ENCODE results near the gene RNPS1. TPM values are rescaled to one million over a fixed set of nuclear protein-coding genes. Genes with fewer than 3 reads are reported as not detected.

Gene RNPS1
- total RNA-seq, 1 donor: 95.0 TPM

DNA sequence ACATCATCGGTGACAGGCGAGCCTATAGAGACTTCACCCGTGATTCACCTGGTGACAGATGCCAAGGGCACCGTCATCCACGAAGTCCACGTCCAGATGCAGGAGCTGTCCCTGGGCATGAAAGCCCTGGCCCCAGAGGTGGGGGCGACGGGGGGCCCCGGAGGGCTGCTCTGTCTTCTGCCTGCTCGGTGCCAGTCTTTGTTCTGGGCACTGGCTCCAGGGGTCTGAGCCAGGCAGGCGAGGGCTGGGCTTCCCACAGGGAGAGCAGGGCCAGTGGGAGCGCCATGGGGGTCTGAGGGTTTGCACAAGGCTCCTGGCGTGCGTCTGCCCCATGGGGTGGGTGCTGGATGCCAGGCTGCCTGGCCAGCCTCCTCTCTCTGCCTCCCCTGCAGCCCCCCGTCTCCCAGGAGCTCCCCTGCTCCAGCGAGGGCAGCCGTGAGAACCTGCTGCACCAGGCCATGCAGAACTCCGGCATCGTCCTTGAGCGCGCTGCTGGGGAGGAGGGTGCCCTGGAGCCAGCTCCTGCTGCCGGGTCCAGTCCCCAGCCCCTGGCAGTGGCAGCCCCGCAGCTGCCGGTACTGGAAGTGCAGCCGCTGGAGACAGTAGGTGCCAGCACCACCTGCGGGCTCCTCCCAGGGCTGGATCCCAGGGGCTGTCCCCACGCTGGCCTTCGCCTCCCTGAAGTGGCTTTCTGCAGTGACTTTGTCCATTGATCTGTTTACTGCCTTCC, 34.7 kb downstream of the RNPS1 start:
- TF ChIP-seq, protein P1, sequence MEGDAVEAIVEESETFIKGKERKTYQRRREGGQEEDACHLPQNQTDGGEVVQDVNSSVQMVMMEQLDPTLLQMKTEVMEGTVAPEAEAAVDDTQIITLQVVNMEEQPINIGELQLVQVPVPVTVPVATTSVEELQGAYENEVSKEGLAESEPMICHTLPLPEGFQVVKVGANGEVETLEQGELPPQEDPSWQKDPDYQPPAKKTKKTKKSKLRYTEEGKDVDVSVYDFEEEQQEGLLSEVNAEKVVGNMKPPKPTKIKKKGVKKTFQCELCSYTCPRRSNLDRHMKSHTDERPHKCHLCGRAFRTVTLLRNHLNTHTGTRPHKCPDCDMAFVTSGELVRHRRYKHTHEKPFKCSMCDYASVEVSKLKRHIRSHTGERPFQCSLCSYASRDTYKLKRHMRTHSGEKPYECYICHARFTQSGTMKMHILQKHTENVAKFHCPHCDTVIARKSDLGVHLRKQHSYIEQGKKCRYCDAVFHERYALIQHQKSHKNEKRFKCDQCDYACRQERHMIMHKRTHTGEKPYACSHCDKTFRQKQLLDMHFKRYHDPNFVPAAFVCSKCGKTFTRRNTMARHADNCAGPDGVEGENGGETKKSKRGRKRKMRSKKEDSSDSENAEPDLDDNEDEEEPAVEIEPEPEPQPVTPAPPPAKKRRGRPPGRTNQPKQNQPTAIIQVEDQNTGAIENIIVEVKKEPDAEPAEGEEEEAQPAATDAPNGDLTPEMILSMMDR (IDR thresholded peaks at IDR 0.05; ENCODE audit: insufficient read depth, low read depth, low read length): no peak
- DNase-seq (ENCODE audit: low read depth): no peak
- H3K4me3 ChIP-seq (ENCODE audit: low read depth, low read length): no peak overlapping the region

DNA sequence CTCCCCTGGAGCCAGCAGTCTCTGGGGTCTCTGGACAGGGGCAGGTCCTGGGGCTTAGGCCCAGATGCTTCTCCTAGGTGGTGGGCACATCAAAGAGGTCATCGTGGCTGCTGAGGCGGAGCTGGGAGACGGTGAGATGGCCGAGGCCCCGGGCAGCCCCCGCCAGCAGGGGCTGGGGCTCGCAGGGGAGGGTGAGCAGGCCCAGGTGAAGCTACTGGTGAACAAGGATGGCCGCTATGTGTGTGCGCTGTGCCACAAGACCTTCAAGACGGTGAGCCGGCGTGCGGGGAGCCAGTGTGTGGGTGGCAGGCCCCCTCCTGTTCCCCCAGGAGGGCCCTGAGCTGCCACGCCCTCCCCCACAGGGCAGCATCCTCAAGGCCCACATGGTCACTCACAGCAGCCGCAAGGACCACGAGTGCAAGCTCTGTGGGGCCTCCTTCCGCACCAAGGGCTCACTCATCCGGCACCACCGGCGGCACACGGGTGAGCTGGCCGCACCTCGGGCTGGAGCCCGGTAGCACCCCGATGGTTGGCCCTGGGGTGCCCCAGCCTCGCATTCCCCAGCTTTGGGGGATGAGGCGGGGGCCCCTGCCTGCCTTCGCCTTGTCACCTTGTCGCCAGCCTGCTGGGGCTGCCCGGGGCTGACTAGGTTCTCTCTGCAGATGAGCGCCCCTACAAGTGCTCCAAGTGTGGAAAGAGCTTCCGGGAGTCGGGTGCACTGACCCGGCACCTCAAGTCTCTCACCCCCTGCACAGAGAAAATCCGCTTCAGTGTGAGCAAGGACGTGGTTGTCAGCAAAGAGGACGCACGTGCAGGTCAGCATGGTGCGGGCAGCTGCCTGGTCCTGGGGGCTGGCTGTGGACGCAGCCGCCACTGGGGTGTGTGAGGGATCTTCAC, 35.6 kb downstream of the RNPS1 start:
- no peak overlapping the region for H3K4me3 ChIP-seq (ENCODE audit: low read depth, low read length)
- no peak for DNase-seq (ENCODE audit: low read depth)
- TF ChIP-seq, protein P1 (IDR thresholded peaks at IDR 0.05; ENCODE audit: insufficient read depth, low read depth, low read length): no peak

DNA sequence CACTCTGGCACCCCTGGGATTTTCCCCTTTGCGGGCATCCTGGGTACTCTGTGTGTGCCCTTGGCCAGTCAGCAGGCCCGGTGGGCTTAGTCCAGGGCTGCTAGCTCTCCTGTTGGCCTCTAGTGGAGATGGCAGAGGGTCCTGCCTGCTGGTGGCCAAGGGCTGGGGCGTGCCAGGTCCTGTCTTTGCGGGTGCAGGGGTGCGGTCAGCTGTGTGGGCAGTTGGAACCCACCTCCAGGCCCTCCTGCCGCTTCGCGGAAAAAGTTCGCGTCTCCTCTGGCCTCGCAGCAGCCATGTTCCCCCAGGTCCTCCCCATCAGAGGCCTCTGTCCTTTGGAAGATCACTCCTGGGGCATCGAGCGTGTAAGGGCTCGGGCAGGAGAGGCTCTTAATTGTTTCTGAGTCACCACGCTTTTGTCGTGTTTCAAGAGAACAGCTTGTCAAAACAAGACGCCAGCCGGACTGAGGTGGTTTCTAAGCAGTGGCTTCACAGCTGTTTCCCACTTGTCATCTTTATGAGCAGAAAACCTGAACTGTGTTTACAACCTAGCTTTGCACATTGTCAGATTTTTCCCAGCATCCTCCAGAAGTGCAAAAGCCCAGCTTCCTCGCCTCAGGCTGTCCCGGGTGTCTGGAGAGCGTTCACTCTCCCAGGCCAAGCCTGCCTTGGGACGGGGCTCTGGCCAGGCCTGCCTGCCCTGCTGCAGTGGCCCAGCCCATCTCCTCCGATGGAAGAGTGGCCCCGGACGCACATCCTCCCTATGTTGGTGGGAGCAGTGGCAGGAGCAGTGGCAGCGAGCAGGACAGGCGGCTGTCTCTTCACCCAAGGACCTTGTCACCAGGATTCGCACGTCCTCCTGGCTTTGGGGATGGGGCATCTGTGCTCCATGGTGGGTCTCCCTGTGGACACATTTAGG, 36.7 kb downstream of the RNPS1 start:
- no peak overlapping the region for H3K4me3 ChIP-seq (ENCODE audit: low read depth, low read length)
- TF ChIP-seq, protein P1 (IDR thresholded peaks at IDR 0.05; ENCODE audit: insufficient read depth, low read depth, low read length): no peak
- DNase-seq (ENCODE audit: low read depth): peak; percentile 94

DNA sequence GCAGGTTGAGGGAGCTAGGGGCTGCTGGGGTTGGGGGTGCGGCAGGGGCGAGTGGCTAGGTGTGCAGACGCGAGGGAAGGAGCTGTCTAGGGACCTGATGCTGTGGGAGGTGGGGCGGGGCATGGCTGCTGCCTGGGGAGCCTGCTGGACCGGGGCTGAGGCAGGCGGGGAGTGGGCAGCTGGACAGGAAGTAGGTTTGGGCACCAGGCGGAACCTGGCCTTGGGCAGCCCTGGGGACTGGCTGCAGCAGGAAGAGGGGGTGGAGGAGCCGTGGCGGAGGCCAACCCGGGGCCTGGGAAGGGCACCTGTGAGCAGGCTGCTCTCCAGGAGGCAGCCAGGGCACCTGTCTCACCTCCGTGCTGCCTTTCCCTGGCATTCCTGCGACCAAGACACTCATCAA, 37.5 kb downstream of the RNPS1 start:
- no peak overlapping the region for H3K4me3 ChIP-seq (ENCODE audit: low read depth, low read length)
- DNase-seq (ENCODE audit: low read depth): no peak
- TF ChIP-seq, protein P1 (IDR thresholded peaks at IDR 0.05; ENCODE audit: insufficient read depth, low read depth, low read length): no peak

DNA sequence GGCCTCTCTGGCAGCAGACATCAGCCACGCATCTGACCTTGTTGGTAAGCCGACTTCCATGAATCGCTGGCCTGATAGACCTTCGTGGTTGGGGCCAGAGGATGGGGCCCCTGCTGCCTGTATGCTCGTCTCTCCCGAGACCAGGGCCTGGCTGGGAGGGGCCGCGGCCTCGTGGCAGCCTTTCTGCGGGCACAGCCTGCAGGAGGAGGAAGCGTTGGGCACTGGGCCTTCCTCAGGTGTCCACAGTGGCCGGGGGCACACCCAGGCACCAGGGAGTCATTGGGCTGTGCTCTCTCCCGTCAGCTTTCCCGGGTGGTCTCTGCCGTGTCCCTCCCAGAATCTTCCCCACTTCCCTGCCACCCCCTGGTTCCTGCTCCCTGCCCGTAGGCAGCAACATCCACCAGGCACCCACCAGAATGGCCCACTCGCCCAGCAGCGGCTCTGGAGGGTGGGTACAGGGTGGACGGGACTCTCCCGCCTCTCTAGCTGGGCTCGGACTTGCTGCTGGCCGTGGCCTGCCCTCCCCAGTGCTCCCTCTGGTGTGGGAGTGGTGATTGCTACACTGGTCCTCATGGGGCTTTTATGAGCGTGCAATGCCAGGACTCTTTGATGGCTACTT, 38.2 kb downstream of the RNPS1 start:
- no peak overlapping the region for H3K4me3 ChIP-seq (ENCODE audit: low read depth, low read length)
- peak; percentile 17 for DNase-seq (ENCODE audit: low read depth)
- TF ChIP-seq, protein P1 (IDR thresholded peaks at IDR 0.05; ENCODE audit: insufficient read depth, low read depth, low read length): no peak

DNA sequence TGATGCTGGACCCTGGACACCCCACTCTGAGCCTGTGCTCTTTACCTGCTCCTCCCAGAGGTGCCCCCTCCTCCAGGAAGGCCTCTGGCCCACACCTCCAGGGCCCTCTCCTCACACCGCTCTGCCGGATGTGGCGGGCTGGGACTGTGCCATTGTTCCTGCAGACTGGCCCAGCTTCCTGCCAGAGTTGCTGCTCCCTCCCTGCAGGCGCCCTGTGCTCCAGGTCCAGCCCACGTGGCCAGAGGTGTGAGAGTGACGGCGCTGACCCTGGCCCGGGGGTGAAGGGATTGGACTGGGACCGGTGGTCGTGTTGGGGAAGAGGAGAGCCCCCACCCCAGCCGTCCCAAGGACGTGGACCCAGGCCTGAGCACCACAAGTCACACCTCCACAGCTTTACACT, 38.8 kb downstream of the RNPS1 start:
- TF ChIP-seq, protein P1 (IDR thresholded peaks at IDR 0.05; ENCODE audit: insufficient read depth, low read depth, low read length): no peak
- no peak for DNase-seq (ENCODE audit: low read depth)
- no peak overlapping the region for H3K4me3 ChIP-seq (ENCODE audit: low read depth, low read length)
